PC-3 (cell line): ENCODE results near the gene SCN1B.

ENCODE experiments used
- CTCF ChIP-seq: fragments of 300-600 bp; sonication (generic); conservative IDR thresholded peaks from 2 replicates; pipeline ENCODE4 v1.5.1; 2017; ENCODE audit warnings: antibody characterized with exemption, low read depth, mild to moderate bottlenecking, low read length
- EZH2 ChIP-seq: fragments of 300-600 bp; sonication (generic); IDR thresholded peaks from one replicate; pipeline ENCODE4 v1.6.1; 2017; ENCODE audit warnings: antibody characterized with exemption, mild to moderate bottlenecking, low read length; ENCODE audit not compliant: unreplicated experiment
- EZH2phosphoT487 ChIP-seq: fragments of 300-600 bp; sonication (generic); IDR thresholded peaks from 2 replicates; pipeline ENCODE4 v1.6.1; 2018; ENCODE audit warnings: mild to moderate bottlenecking, antibody characterized with exemption, low read length, borderline replicate concordance

DNA sequence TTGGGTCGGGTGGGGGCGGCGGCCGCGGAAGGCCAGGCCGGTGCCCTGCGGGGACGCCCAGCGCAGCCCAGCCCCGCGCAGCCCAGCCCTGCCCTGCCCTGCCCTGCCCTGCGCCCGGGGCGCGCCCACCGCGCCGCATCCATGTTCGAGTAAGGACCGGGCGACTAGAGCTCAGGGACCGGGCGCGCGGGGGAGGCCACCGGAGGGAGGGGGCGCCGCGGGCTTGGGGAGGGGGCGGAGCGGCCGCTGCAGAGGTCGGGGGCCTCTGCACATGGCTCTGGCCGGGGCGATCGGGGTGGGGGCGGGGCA, 30.0 kb upstream of the SCN1B start:
- no peak for TF ChIP-seq CTCF
- TF ChIP-seq EZH2, result no peak
- no peak for TF ChIP-seq EZH2phosphoT487
